GM19239 (cell line): Measurements from ENCODE around the gene GCAT.
"Not testable (repeated sequence)": the region's sequence is repeated elsewhere in the genome, so short reads cannot be mapped to it uniquely, and the experiment has no call there.

Experiments
- DNase-seq: peaks from one replicate; pipeline ENCODE4 v3.0.0; 2011; ENCODE audit warnings: low spot score; ENCODE audit not compliant: insufficient read length
- FAIRE-seq: peaks from 2 replicates; lab custom pipeline; 2011; peaks lifted over from hg19 to GRCh38; lab: Jason Lieb, UNC

The GCAT gene

DNA sequence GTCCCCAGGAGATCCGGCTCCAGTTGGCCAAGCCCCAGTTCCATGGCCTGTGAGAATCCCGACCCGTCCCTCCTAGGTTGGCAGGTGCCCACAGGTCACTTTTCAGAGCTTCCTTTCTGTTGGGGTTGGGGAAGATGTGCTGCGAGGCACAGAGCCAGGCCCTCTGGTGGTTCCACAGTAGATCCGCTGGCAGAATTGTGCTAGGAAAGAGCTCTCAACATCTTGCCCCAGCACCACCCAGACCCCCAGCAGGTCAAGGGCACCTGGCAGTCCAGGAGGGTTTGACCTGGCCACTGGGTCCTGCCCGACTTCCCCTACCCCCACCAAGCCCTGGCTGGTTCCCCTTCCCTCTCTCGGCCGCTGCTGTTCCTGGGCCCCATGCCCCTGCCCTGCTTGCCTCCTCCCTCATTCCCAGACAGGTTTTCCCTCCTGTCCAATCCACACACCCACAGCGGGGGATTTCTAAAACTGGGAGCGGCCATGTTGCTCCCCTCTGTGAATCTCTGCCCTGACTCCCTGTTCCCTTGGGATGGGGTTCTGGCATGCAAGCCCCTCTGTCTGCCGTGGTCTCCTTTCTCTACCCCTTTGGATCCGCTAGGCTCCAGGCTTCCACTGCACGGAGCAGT lies 26.2 kb upstream of the GCAT start:
- DNase-seq = no peak
- no peak for FAIRE-seq

DNA sequence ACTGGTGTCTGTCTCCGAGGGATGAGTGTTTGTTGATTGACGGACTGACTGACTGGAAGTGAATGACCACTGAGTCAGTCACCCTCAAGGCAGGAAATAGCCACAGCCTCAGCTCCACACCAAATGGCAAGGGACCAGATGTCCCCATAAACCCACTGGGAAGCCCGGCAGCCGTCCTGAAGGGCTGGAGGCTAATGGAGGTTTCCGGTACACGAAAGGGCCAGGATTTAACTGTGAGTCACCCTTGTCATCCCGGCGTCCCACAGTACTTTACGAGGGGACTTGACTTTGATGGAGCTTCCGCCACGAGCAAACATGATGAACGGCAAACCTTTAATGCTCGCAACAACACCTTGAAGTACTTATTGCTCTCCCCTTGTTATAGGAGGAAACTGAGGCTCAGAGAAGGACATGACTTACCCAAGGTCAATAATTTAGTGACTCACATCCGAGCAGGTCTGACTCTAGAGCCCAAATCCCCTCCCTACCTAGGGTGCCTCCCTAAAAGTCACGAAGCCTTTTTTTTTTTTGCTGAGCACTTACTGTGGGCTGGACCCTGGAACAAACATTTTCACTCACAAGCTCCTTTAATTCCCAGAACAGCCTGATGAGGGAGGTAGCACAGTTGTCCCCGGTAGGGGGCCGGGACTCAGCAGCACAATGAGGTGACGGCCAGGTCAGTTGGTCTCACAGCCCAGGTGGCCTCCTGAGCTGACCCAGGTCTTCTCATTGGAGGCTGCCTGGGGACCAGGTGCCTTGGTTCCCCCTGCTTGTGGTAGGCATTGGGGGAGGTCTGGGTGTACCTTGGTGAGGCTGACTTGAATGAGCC lies 25.2 kb upstream of the GCAT start:
- FAIRE-seq (no peak), DNase-seq (no peak)

DNA sequence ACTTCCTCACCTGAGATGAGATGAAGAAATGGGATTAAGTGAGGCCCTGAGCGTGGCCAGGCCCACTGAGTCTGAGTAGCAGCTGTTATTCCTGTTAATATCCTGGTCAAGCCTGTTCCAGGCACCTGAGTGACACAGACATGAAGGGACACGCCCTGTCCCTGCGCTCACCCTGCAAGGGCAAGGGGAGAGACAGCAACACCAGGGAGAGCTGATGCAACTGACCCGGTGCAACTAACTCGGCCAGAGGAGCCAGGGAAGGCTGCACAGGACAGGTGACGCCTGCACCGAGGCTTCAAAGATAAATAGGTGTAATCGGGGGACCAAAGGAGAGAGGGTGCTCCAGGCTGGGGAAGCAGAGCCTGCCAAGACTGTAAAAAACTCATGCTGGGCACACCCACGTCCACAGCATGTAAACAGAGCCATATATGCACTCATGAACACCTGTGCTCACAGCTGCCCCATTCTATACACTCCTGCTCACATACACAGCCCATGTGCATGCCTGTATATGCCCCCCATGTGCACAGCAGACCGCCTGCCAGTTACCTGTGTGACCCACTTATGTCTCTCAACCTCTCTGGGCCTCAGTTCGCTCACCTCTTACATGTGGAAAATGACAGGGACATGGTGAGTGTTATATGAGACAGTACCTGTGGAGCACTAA lies 22.8 kb upstream of the GCAT start:
- FAIRE-seq (no peak), DNase-seq (no peak)

DNA sequence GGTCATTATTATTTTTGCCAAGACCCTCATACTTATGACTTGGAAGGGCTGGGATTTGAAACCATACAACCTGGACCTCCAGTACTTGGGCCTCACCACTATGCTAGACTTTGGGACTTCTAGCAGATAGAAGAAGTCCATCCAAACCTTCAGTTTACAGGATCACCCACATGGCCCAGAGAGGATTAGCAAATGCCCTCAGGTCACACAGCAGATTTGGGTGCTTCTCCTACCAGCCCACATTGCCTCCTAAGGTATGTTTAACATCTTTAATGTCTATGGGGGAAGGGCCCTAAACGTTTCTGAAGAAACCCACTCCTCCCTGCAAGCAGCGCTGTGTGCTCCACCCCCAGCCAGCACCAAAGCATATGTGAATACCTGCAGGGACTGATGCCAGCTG lies 17.5 kb upstream of the GCAT start:
- no peak for FAIRE-seq
- DNase-seq = no peak

DNA sequence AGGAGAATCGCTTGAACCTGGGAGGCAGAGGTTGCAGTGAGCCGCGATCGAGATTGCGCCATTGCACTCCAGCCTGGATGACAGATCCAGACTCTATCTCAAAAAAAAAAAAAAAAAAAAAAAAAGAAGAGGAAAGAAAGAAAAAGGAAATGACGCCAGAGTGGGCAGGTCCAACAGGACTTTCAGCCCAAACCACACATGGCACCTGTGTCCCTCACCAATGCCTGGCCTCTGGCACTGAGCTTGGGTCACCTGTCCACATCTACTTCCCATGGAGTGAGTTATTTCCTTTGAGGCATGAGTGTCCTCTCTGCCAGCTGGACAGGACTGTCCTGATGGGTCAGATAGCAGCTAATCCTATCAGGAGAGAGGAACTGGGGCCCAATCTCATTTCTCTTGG lies 15.2 kb upstream of the GCAT start:
- DNase-seq = no peak
- no peak for FAIRE-seq

DNA sequence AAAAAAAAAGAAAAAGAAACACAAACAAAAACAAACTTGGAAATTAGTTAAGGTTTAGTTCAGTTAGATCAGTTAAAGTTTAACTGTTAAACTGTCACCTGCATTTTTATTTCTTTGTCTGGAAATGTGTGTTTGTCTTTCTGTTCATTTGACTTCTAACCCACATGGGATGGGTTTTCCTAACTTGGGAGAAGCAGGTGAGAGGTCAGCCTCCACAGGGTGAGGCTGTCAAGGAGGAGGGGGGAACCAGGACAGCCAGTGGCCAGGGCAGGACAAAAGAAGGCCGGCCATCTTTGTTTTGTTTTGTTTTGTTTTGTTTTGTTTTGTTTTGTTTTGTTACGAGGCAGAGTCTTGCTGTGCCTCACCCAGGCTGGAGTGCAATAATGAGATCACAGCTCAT lies 13.4 kb upstream of the GCAT start:
- DNase-seq (no peak), FAIRE-seq (no peak)

DNA sequence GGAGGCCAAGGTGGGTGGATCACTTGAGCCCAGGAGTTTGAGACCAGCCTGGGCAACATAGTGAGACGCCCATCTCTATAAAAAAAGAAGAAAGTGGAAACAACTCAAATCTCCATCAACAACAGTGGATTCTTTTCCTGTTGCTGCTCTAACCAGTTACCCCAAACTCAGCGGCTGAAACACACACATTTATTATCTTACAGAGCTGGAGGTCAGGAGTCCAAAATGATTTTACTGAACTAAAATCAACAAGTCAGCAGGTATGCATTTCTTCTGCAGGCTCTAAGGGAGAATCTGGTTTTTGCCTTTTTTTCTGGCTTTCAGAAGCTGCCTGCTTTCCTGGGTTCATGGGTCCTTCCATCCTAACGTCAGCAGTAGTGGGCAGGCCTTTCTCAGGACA lies 11.7 kb upstream of the GCAT start:
- FAIRE-seq (no peak), DNase-seq (no peak)

DNA sequence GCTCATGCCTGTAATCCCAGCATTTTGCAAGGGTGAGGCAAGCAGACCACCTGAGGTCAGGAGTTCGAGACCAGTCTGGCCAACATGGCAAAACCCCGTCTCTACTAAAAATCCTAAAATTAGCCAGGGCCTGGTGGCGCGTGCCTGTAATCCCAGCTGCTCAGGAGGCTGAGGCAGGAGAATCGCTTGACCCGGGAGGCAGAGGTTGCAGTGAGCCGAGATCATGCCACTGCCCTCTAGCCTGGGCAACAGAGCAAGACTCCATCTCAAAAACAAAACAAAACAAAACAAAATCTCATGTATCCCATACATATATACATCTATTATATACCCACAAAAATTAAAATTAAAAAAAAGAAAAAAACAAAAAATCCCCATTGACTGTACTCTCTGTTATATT lies 10.5 kb upstream of the GCAT start:
- not testable (repeated sequence) for FAIRE-seq, DNase-seq

DNA sequence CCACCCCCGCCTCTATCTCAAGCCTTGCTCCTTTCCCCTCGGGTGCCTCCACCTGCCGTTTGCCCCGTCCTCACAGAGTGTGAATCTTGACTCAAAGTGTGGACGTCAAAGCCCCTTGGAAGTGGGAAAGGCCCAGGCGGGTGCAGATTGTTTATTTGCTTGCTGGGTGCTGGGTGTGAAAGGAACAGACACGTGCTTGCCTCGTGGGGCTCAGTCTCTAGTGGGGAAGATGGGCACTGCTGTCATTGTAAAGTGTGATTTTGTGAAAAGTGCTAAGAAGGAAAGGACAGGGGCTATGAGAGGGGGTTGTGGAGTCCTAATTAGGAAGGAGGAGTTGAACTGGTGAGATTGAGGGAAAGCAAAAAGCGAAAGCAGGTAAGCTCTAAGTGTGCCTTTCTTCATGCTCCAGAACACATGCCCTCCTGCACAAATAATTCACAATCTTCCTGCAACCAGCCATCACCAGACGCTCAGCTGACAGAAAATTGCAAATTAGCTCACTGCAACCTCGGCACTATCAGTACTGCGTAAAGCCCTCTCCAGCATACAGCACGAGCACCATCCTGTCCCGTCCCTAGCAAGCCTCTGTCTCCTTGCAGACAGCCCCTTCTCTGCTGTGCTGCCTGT lies 9.7 kb upstream of the GCAT start:
- DNase-seq (no peak), FAIRE-seq (no peak)

DNA sequence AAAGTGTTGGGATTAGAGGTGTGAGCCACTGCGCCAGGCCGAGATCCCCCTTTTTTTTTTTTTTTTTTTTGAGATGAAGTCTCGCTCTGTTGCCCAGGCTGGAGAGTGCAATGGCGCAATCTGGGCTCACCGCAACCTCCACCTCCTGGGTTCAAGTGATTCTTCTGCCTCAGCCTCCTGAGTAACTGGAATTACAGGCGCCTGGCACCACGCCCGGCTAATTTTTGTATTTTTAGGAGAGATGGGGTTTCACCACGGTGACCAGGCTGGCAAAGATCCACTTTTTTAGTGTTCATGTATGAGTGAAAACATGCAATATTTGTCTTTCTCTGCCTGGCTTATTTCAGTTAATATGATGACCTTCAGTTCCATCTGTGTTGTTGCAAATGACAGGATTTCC lies 7.8 kb upstream of the GCAT start:
- not testable (repeated sequence) for FAIRE-seq, DNase-seq

DNA sequence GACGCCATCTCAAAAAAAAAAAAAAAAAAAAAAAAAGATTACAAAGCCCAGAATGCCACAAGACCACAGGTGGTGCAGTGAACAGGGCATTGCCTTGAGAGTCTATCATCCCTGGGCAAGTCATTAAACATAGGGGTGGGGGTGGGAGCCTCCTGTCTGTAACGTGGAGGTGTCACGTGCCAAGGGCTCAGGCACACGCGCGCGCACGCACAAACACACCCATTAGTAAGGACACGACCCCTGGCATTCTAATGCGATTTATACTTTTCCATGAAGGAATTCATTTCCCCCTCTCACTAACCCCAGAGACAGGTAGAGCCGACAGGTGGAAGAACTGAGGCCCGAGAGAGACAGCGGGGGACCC lies 5.8 kb upstream of the GCAT start:
- DNase-seq = no peak
- no peak for FAIRE-seq

DNA sequence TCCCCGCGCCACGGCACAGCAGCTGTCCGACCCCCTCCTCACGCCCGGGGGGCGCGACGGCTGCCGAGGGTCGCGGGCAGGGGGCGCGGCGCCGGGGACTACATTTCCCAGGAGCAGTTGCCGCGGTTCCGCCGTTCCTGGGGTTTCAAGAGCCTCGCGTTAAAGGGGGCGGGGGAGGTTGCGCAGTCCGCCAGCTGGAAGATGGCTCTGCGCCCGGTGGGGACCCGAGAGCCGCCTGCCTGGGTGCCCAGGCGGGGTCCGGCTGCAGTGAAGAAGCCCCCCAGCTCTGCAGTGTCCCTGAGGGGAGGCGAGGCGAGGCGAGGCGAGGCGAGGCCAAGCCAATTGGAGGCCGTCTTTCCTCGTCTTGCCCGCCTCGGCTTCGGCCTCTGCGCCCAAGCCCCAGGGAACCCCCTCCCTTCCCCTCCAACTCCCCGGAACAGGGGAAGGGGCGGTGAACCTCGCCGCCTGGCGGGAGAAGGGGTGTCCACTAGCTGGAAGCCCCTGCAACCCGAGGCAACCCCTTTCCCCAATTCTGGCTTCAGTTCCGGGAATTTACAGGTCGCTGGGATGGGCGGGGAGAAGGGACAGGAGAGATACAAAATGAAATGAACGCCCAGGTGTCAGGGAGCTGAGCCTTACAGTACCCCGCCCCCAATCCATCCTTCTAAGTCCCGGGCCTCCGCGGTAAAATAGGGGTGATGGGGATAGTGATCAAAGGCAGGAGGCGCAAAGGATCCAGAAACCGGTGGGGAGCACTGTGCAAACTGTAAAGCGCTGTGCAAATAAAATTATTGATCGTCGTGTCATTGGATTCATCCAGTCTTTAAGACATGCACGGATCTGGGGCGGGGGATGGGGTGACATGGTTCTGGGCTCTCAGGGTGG lies 5.2 kb upstream of the GCAT start:
- no peak for FAIRE-seq
- no peak for DNase-seq

DNA sequence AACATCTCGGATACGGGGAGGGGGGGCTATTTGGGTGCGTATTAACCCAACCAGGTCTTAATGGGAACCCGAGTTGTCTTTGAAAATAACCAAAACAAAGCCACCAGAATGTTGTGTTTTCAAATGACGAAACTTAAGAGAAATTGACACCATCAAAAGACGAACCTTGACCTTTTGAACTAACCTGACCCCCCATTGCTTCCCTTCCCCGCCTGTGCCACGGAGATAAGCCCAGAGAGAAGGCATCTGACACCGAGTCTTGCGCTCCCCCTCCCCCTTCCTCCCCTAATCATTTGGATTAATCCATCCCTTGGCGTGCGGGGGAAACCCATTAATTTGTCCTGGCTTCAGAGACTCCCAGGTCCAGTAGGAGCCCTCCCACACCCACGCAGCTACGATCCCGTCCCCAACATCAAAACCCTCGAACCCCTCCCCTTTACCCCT lies 4.5 kb upstream of the GCAT start:
- DNase-seq = no peak
- FAIRE-seq = no peak

DNA sequence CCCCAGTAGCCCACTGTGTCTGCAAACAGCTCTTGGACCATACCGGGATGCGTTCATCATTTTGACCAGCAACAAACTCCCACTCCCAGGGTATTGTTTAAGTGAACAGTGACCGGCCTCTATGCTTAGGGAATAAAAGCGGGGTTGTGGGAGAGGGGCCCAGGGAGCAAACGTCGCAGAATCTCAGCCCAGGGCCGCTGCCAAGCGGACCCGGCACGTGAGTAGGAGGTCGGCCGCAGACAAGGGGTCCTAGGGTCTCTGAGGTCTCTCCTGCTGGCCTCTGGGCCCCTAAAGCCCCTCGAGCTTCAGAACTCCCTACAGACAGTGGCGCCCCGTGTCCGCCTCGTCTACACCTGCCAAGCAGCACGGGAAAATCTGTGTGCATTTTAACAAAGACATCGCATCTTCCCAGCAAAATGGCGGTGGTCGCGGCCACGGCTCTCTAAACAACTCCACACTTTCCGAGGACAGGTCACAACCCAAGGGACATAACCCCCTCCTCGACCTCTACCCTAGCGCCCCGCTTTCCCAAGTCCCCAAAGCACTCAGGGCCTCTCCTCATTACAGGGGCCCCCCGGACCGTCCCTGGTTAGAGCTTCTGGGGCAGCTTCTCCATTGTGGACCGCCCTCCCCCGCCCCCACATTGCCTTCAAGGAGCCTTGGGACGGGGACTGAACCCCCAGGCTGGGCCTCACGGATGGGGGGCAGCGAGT lies 3.9 kb upstream of the GCAT start:
- FAIRE-seq (no peak), DNase-seq (no peak)

DNA sequence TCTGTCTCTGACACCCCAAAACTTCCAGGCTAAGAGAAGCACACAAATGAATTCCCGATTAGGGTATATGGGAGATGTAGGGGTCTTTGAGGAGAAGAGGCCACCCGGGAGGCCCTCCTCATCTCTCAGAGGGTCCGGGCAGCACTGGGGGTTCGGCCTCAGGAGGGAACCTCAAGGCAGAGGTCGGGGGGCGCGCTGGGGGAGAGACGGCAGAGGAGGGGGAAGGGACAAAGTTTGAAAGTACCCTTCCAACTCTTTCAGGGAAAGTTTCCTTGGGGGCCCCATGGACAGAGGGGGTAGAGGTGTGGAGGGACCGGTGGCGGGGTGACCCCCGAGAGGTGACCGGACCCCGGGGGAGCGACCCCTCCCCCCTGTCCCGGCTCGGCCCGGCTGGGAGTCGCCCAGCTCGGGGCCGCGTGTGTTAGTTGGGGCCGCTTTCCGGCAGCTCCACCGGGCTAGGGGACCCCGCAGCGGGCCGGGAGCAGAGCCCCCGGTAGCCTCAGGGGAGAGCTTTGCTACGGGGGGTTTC lies 3.3 kb upstream of the GCAT start:
- FAIRE-seq = no peak
- no peak for DNase-seq

DNA sequence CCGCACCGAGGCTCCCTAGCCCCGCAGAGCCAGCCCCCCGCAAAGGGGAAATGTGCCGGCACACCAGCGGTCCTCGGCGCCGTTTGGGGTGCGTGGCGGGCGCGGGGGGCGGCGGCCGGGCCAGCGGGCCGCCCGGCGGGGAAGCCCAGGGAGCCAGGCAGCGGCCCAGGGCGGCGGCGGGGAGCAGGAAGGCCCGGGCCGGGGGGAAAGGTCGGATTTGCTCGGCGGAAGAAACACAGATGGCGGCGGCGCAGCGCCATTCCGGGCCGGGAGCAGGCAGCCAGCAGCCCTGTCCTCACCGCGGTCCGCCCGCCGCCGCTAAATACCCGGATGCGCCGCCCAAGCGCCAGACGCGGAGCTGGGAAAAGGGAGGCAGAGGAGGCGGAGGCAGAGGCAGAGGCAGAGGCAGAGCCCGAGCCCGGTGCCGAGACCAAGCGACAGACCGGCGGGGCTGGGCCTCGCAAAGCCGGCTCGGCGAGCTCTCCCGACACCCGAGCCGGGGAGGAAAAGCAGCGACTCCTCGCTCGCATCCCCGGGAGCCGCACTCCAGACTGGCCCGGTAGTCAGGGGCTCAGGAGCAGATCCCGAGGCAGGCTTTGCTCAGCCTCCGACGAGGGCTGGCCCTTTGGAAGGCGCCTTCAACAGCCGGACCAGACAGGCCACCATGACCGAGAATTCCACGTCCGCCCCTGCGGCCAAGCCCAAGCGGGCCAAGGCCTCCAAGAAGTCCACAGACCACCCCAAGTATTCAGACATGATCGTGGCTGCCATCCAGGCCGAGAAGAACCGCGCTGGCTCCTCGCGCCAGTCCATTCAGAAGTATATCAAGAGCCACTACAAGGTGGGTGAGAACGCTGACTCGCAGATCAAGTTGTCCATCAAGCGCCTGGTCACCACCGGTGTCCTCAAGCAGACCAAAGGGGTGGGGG lies 2.6 kb upstream of the GCAT start:
- DNase-seq (no peak), FAIRE-seq (no peak)

DNA sequence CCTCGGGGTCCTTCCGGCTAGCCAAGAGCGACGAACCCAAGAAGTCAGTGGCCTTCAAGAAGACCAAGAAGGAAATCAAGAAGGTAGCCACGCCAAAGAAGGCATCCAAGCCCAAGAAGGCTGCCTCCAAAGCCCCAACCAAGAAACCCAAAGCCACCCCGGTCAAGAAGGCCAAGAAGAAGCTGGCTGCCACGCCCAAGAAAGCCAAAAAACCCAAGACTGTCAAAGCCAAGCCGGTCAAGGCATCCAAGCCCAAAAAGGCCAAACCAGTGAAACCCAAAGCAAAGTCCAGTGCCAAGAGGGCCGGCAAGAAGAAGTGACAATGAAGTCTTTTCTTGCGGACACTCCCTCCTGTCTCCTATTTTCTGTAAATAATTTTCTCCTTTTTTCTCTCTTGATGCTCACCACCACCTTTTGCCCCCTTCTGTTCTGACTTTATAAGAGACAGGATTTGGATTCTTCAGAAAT lies 1.9 kb upstream of the GCAT start:
- FAIRE-seq = no peak
- no peak for DNase-seq
